Measurements from ENCODE around the gene ATF7IP2.

DNA sequence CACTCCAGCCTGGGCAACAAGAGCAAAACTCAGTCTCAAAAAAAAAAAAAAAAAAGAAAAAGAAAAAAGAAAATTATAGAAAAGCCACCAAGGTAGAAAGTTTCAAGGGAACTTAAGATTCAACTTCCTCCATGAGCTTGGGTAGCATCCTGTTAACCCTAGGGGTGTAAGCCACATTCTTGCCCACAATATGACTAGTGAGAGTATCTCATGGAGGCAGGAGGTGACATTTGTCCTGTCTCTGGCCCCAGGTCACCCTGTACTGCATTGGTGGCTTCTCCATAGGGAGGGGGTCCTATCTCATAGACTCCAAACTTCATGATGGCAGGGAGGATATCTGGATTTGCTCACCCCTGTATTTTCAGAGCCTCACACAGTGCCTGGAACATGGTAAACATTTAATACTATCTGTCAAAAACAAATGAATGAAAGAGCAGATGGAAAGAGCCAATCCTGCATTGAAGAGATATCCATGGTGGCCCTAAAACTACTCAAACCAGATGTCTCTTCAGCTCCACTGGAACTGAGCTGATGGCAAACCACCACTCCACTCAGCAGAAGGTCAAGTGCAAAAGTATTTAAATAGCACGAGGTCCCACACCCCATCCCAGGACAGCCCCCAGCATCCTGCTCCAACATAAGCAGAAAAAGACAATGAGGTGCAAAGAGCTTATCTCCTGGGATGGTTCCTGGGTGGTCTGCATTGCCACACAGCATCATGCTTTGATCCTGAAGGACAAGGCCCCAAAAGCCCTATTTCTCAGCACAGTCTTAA, 144.2 kb downstream of the ATF7IP2 start:
- no peak for TF ChIP-seq POLR2A (IDR thresholded peaks at IDR 0.05)
- TF ChIP-seq, protein P1, sequence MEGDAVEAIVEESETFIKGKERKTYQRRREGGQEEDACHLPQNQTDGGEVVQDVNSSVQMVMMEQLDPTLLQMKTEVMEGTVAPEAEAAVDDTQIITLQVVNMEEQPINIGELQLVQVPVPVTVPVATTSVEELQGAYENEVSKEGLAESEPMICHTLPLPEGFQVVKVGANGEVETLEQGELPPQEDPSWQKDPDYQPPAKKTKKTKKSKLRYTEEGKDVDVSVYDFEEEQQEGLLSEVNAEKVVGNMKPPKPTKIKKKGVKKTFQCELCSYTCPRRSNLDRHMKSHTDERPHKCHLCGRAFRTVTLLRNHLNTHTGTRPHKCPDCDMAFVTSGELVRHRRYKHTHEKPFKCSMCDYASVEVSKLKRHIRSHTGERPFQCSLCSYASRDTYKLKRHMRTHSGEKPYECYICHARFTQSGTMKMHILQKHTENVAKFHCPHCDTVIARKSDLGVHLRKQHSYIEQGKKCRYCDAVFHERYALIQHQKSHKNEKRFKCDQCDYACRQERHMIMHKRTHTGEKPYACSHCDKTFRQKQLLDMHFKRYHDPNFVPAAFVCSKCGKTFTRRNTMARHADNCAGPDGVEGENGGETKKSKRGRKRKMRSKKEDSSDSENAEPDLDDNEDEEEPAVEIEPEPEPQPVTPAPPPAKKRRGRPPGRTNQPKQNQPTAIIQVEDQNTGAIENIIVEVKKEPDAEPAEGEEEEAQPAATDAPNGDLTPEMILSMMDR (IDR thresholded peaks at IDR 0.05) = no peak

All from thyroid gland (tissue), 4 donors.